ENCODE results near the gene EEF2K.

Gene EEF2K

GRCh38 chr16:22293137-22294106 lies 87.3 kb downstream of the EEF2K start:
- TF ChIP-seq TAF1 (IDR thresholded peaks at IDR 0.05; ENCODE audit: borderline replicate concordance, insufficient read depth, low read length) (no peak), FOXP2 (optimal IDR thresholded peaks at IDR 0.05; ENCODE audit: borderline replicate concordance, extremely low read depth, extremely low read length, insufficient read depth) (no peak), POLR2AphosphoS5 (IDR thresholded peaks at IDR 0.05; ENCODE audit: low read depth, low read length) (no peak), REST (IDR thresholded peaks at IDR 0.05; ENCODE audit: insufficient read depth in 1 of 2, low read depth in 2 of 2, low read length in 2 of 2) (no peak), SIN3A (IDR thresholded peaks at IDR 0.05; ENCODE audit: borderline replicate concordance, insufficient read depth, low read length) (no peak)

- TF ChIP-seq TAF1 (IDR thresholded peaks at IDR 0.05; ENCODE audit: borderline replicate concordance, insufficient read depth, low read length) (no peak), SIN3A (IDR thresholded peaks at IDR 0.05; ENCODE audit: borderline replicate concordance, insufficient read depth, low read length) (no peak), POLR2AphosphoS5 (IDR thresholded peaks at IDR 0.05; ENCODE audit: low read depth, low read length) (no peak), REST (IDR thresholded peaks at IDR 0.05; ENCODE audit: insufficient read depth in 1 of 2, low read depth in 2 of 2, low read length in 2 of 2) (no peak), FOXP2 (optimal IDR thresholded peaks at IDR 0.05; ENCODE audit: borderline replicate concordance, extremely low read depth, extremely low read length, insufficient read depth) (no peak)
Measured at GRCh38 chr16:22296225-22297113, 90.4 kb downstream of the EEF2K start.

GRCh38 chr16:22297114-22297870 lies 91.2 kb downstream of the EEF2K start, which contains the start of gene POLR3E:
Gene POLR3E, plus strand, starts transcription at chr16:22297409. Its CDS starts 5,560 bp downstream, at chr16:22302969.
- no peak; a peak in 1 of 4 replicates for TF ChIP-seq REST (IDR thresholded peaks at IDR 0.05; ENCODE audit: insufficient read depth in 1 of 2, low read depth in 2 of 2, low read length in 2 of 2)
- TF ChIP-seq SIN3A (IDR thresholded peaks at IDR 0.05; ENCODE audit: borderline replicate concordance, insufficient read depth, low read length): 0 out of 2 replicates have a peak, but pooled peaks have one; percentile 72
- TF ChIP-seq POLR2AphosphoS5 (IDR thresholded peaks at IDR 0.05; ENCODE audit: low read depth, low read length): peak; percentile 78
- peak; percentile 74 for TF ChIP-seq FOXP2 (optimal IDR thresholded peaks at IDR 0.05; ENCODE audit: borderline replicate concordance, extremely low read depth, extremely low read length, insufficient read depth)
- TF ChIP-seq TAF1 (IDR thresholded peaks at IDR 0.05; ENCODE audit: borderline replicate concordance, insufficient read depth, low read length): peak; percentile 82; the same call in 1 of the 2 replicates

GRCh38 chr16:22297871-22298733 lies 92.0 kb downstream of the EEF2K start:
- TF ChIP-seq TAF1 (IDR thresholded peaks at IDR 0.05; ENCODE audit: borderline replicate concordance, insufficient read depth, low read length) (no peak), REST (IDR thresholded peaks at IDR 0.05; ENCODE audit: insufficient read depth in 1 of 2, low read depth in 2 of 2, low read length in 2 of 2) (no peak), SIN3A (IDR thresholded peaks at IDR 0.05; ENCODE audit: borderline replicate concordance, insufficient read depth, low read length) (no peak), FOXP2 (optimal IDR thresholded peaks at IDR 0.05; ENCODE audit: borderline replicate concordance, extremely low read depth, extremely low read length, insufficient read depth) (no peak), POLR2AphosphoS5 (IDR thresholded peaks at IDR 0.05; ENCODE audit: low read depth, low read length) (peak; percentile 92)
